Fibroblast of lung (primary cell): ENCODE data around the gene HCRT. TPM values are rescaled to one million over a fixed set of nuclear protein-coding genes. Genes with fewer than 3 reads are reported as not detected.

ENCODE experiments used
- DNase-seq, 2 donors: peaks; one replicate each; pipeline versions ENCODE4 v3.0.0 to v3.0.0-alpha.2; 2010; ENCODE audit warnings: low read depth in 2 of 2
- H2AFZ ChIP-seq: 2 replicates; pipeline ENCODE4 v1.5.1; 2012; ENCODE audit warnings: low read length, control low read depth, inconsistent platforms
- H3K27ac ChIP-seq: 2 replicates; pipeline ENCODE4 v1.5.1; 2011; ENCODE audit warnings: low read length, control low read depth; ENCODE audit not compliant: insufficient read depth
- H3K27me3 ChIP-seq: 2 replicates; pipeline ENCODE4 v1.5.1; 2011; ENCODE audit warnings: mild to moderate bottlenecking, low read length; ENCODE audit not compliant: control insufficient read depth, insufficient read depth
- H3K36me3 ChIP-seq: 2 replicates; pipeline ENCODE4 v1.5.1; 2011; ENCODE audit warnings: low read length; ENCODE audit not compliant: control insufficient read depth, insufficient read depth
- H3K4me1 ChIP-seq: 2 replicates; pipeline ENCODE4 v1.5.1; 2011; ENCODE audit warnings: low read length; ENCODE audit not compliant: control insufficient read depth, insufficient read depth; ENCODE audit errors: extremely low read depth
- H3K4me2 ChIP-seq: 2 replicates; pipeline ENCODE4 v1.5.1; 2011; ENCODE audit warnings: low read length, control low read depth; ENCODE audit not compliant: insufficient read depth; ENCODE audit errors: extremely low read depth
- H3K4me3 ChIP-seq, 4 experiments: fragments of 200-600 bp in 1 of 4; sonication (generic) in 1 of 4; replicated peaks in 1 of 4; 2 replicates each; pipeline ENCODE4 v1.5.1; 2011 to 2016; ENCODE audit warnings: low read length in 4 of 4, low read depth in 3 of 4, mild to moderate bottlenecking in 3 of 4, control low read depth in 2 of 4, inconsistent platforms in 1 of 4, mixed read lengths in 1 of 4; ENCODE audit not compliant: insufficient read depth in 1 of 4; ENCODE audit errors: control extremely low read depth in 1 of 4
- H3K79me2 ChIP-seq: 2 replicates; pipeline ENCODE4 v1.5.1; 2012; ENCODE audit warnings: mild to moderate bottlenecking, low read length, inconsistent platforms; ENCODE audit not compliant: control insufficient read depth, insufficient read depth
- H3K9ac ChIP-seq: 2 replicates; pipeline ENCODE4 v1.5.1; 2011; ENCODE audit warnings: mild to moderate bottlenecking, low read length, control low read depth; ENCODE audit not compliant: insufficient read depth
- H3K9me3 ChIP-seq: 2 replicates; pipeline ENCODE4 v1.5.1; 2012; ENCODE audit warnings: low read depth, low read length; ENCODE audit not compliant: control insufficient read depth, insufficient read depth
- H4K20me1 ChIP-seq: 2 replicates; pipeline ENCODE4 v1.5.1; 2011; ENCODE audit warnings: low read length; ENCODE audit not compliant: control insufficient read depth, insufficient read depth; ENCODE audit errors: extremely low read depth
- EZH2 ChIP-seq: IDR thresholded peaks from 2 replicates; pipeline ENCODE4 v1.5.1; 2012; ENCODE audit warnings: low read length, control low read depth, mild to moderate bottlenecking; ENCODE audit errors: missing control alignments
- polyA plus RNA-seq, 2 donors: library from polyadenylated mRNA; depleted of rRNA in 1 of 2; stranded (reverse) in 1 of 2; unstranded in 1 of 2; fragments of >200 nt; gene quantifications; 2 replicates each; pipeline ENCODE4 v1.2.1, GENCODE V29; 2011 to 2012; ENCODE audit warnings: missing spikeins in 1 of 2
- total RNA-seq: library from RNA; depleted of rRNA; stranded (reverse); fragments of >200 nt; gene quantifications from 2 replicates; pipeline ENCODE4 v1.2.1, GENCODE V29; 2014
- TF ChIP-seq, protein P1 (sequence below), 2 donors: IDR thresholded peaks in 1 of 2; conservative IDR thresholded peaks in 1 of 2; 1 replicate in 1 of 2; 2 replicates in 1 of 2; pipeline ENCODE4 v1.5.1; 2011 to 2012; ENCODE audit warnings: low read length in 2 of 2, control low read depth in 1 of 2, inconsistent platforms in 1 of 2, low read depth in 1 of 2, mild to moderate bottlenecking in 1 of 2

HCRT gene
- total and polyA plus RNA-seq, 2 donors (not counting 1 experiment from before 2014, with no cell fraction given) = not detected

DNA sequence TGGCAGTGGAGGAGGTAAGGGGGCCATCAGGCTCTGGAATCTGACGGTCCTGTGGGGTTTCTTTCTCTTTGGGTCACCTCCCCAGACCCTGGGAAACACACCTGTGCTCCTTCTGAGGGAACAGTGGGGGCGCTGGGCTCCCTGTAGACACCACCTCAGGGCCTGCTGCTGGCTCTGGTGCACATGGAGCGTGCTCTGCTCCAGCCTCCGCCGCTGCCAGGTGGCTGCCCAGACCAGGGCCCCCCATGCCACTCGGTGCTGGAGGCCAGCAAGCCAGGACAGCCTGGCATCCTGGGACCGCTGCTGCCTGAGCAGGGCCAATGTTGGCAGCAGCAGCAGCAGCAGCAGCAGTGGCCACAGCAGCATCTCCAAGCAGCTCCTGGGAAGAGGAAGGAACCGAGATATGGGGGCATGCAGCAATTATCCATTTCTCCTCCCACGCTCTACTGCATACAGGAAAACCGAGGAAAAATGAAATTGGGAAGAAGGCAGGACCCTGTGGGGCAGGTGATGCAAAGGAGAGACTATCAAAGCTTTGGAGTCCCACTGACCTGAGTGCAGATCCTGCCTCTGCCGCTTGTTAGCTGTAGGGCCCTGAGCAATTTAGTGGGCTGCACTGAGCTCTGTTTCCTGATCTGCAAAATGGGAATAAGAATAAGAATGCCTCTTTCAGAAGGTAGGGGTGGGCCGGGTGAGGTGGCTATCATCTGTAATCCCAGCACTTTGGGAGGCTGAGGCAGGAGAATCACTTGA, 8.1 kb upstream of the HCRT start:
- Histone ChIP-seq H3K27me3 (no peaks in the 10 kb centered on the region), H3K27ac (no peak overlapping the region), H3K9ac (no peak overlapping the region), H3K36me3 (no peaks in the 10 kb centered on the region), H3K4me2 (peak overlapping the region; percentile 98), H3K4me3 (peak overlapping the region in 3 of 4 experiments; percentile 79 to 91 (median 81)), H2AFZ (no peak overlapping the region), H4K20me1 (no peaks in the 10 kb centered on the region), H3K9me3 (no peaks in the 10 kb centered on the region), H3K4me1 (no peaks in the 10 kb centered on the region), H3K79me2 (no peaks in the 10 kb centered on the region)
- no peak for TF ChIP-seq EZH2
- TF ChIP-seq, protein P1, sequence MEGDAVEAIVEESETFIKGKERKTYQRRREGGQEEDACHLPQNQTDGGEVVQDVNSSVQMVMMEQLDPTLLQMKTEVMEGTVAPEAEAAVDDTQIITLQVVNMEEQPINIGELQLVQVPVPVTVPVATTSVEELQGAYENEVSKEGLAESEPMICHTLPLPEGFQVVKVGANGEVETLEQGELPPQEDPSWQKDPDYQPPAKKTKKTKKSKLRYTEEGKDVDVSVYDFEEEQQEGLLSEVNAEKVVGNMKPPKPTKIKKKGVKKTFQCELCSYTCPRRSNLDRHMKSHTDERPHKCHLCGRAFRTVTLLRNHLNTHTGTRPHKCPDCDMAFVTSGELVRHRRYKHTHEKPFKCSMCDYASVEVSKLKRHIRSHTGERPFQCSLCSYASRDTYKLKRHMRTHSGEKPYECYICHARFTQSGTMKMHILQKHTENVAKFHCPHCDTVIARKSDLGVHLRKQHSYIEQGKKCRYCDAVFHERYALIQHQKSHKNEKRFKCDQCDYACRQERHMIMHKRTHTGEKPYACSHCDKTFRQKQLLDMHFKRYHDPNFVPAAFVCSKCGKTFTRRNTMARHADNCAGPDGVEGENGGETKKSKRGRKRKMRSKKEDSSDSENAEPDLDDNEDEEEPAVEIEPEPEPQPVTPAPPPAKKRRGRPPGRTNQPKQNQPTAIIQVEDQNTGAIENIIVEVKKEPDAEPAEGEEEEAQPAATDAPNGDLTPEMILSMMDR (conservative IDR thresholded peaks at IDR 0.05 in 1 of 2, IDR thresholded peaks at IDR 0.05 in 1 of 2; ENCODE audit: low read depth in 1 of 2, low read length in 2 of 2) = no peak
- no peak for DNase-seq

DNA sequence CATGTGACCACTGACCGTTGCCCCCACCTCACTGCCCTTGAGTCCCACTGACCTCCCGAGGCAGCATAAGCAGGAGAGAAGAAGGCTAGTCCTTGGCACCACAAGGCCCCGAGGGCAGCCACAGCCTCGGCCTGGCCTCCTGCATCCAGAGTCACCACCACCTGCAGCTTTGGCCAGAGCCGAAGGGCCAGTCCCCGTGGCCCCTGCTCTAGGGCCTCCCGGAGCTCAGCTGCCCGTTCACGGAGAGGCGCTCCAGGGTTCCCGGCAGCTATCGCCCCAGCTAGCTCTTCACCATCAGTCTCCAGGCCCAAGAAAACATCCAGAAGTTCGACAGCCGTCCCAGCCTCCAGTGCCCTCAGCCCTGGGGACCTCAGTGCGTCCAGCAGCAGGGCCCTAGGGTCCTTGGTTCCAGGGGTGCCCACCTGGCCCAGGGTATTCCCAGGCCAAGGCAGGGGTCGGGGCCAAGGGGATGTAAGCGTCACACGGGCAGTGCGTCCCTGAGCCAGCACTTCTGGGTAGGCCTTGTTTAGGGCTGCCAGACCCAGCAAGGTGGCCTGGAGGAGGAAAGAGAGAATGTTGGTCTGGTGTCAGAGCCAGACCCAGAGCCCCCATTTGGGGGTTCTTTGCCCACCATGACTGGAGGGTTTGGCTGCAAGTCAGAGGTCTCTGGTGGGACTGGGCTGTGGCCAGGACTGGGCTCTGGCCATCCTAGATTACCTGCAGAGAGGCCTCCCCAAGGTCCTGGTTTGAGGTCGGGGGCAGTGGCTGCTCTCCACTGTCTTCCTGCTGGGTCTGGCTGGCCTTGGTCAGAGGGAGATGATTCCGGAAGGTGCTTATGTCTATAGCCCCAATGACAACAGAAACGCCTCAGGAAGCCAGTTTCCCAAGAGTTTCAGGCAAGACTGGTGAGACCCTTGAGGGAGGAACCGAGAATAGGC, 7.2 kb upstream of the HCRT start:
- Histone ChIP-seq H3K4me2 (no peak overlapping the region), H3K36me3 (no peaks in the 10 kb centered on the region), H3K9me3 (no peaks in the 10 kb centered on the region), H3K27ac (no peak overlapping the region), H2AFZ (no peak overlapping the region), H3K79me2 (no peaks in the 10 kb centered on the region), H3K9ac (no peak overlapping the region), H3K4me3 (no peak overlapping the region), H3K4me1 (no peaks in the 10 kb centered on the region), H4K20me1 (no peaks in the 10 kb centered on the region), H3K27me3 (no peaks in the 10 kb centered on the region)
- no peak for DNase-seq
- TF ChIP-seq, protein P1 (conservative IDR thresholded peaks at IDR 0.05 in 1 of 2, IDR thresholded peaks at IDR 0.05 in 1 of 2; ENCODE audit: low read depth in 1 of 2, low read length in 2 of 2) = no peak
- TF ChIP-seq EZH2 = no peak

DNA sequence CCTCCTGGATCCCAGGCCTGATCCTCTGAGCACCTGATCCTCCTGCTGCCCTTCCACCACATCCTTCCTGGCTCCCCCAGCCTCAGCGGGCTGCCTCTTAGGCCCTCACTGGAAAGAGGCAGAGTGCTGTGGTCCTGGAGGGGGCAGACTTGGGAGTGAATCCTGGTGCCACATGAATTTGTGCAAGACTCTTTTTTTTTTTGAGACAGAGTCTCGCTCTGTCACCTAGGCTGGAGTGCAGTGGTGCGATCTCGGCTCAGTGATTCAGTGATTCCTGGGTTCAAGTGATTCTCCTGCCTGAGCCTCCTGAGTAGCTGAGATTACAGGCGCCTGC, 6.0 kb upstream of the HCRT start:
- no peak for DNase-seq
- Histone ChIP-seq H3K36me3 (no peaks in the 10 kb centered on the region), H3K79me2 (no peaks in the 10 kb centered on the region), H3K4me1 (no peaks in the 10 kb centered on the region), H4K20me1 (no peaks in the 10 kb centered on the region), H3K27ac (no peak overlapping the region), H3K4me3 (no peak overlapping the region), H3K9me3 (no peaks in the 10 kb centered on the region), H2AFZ (no peak overlapping the region), H3K9ac (no peak overlapping the region), H3K4me2 (no peak overlapping the region), H3K27me3 (no peaks in the 10 kb centered on the region)
- TF ChIP-seq, protein P1 (conservative IDR thresholded peaks at IDR 0.05 in 1 of 2, IDR thresholded peaks at IDR 0.05 in 1 of 2; ENCODE audit: low read depth in 1 of 2, low read length in 2 of 2) = no peak
- TF ChIP-seq EZH2 = no peak
